SK-N-SH treated with all-trans-retinoic acid at 6 μM for 48 hours (cell line): ENCODE results near the gene LRRC2.

ENCODE experiments used
- ARNTL ChIP-seq: fragments of 450-650 bp; formaldehyde crosslinking; IDR thresholded peaks from 2 replicates; pipeline ENCODE4 v1.5.0; 2020; ENCODE audit warnings: low read depth, mild to moderate bottlenecking, moderate library complexity, borderline replicate concordance
- GLIS3 ChIP-seq: fragments of 250-450 bp; sonication (Bioruptor Pico); IDR thresholded peaks from 2 replicates; pipeline ENCODE4 v1.5.0; 2020; ENCODE audit warnings: mild to moderate bottlenecking, moderate library complexity
- TOX ChIP-seq: fragments of 250-450 bp; sonication (Bioruptor Pico); IDR thresholded peaks from 2 replicates; pipeline ENCODE4 v1.8.0; 2021; ENCODE audit warnings: mild to moderate bottlenecking, moderate library complexity, borderline replicate concordance
- ZC3H10 ChIP-seq: fragments of 250-450 bp; sonication (Bioruptor Pico); IDR thresholded peaks from 2 replicates; pipeline ENCODE4 v1.5.1; 2021; ENCODE audit warnings: mild to moderate bottlenecking, moderate library complexity
- ZFP30 ChIP-seq: fragments of 450-650 bp; formaldehyde crosslinking; IDR thresholded peaks from 2 replicates; pipeline ENCODE4 v1.5.0; 2022; ENCODE audit warnings: mild to moderate bottlenecking, moderate library complexity
- ZNF8 ChIP-seq: fragments of 450-650 bp; formaldehyde crosslinking; IDR thresholded peaks from 2 replicates; pipeline ENCODE4 v1.5.0; 2020; ENCODE audit warnings: mild to moderate bottlenecking, moderate library complexity
- TF ChIP-seq, protein P1 (sequence below): fragments of 250-450 bp; sonication (Bioruptor Pico); IDR thresholded peaks from 2 replicates; pipeline ENCODE4 v1.5.1; 2021; ENCODE audit warnings: mild to moderate bottlenecking, moderate library complexity

- no peak for TF ChIP-seq TOX (CRISPR knock-in tag)
- no peak for TF ChIP-seq GLIS3 (CRISPR knock-in tag)
- TF ChIP-seq ARNTL (CRISPR knock-in tag), result no peak
- TF ChIP-seq ZNF8 (CRISPR knock-in tag), result no peak
- TF ChIP-seq ZFP30 (CRISPR knock-in tag), result no peak
- TF ChIP-seq ZC3H10 (CRISPR knock-in tag), result no peak
- TF ChIP-seq, protein P1, sequence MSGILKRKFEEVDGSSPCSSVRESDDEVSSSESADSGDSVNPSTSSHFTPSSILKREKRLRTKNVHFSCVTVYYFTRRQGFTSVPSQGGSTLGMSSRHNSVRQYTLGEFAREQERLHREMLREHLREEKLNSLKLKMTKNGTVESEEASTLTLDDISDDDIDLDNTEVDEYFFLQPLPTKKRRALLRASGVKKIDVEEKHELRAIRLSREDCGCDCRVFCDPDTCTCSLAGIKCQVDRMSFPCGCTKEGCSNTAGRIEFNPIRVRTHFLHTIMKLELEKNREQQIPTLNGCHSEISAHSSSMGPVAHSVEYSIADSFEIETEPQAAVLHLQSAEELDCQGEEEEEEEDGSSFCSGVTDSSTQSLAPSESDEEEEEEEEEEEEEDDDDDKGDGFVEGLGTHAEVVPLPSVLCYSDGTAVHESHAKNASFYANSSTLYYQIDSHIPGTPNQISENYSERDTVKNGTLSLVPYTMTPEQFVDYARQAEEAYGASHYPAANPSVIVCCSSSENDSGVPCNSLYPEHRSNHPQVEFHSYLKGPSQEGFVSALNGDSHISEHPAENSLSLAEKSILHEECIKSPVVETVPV (CRISPR knock-in tag), result no peak
Observed at GRCh38 chr3:46466273-46466672, 99.8 kb downstream of the LRRC2 start.
